GM23338 (cell line): ENCODE measurements around the gene EVI5. TPM values are rescaled to one million over a fixed set of nuclear protein-coding genes. Genes with fewer than 3 reads are reported as not detected.

ENCODE experiments used
- ATAC-seq: fragments of 200-7000 bp; cut with Tn5 transposase; 3 replicates; pipeline ENCODE4 v1.9.1; 2020
- DNase-seq: peaks from one replicate; pipeline ENCODE4 v3.0.0-alpha.2; 2015; ENCODE audit warnings: low spot score
- H2AFZ ChIP-seq: fragments of 200-600 bp; sonication (generic); 2 replicates; pipeline ENCODE4 v1.8.0; 2016; ENCODE audit warnings: antibody characterized with exemption, mild to moderate bottlenecking, moderate library complexity
- H3F3A ChIP-seq: fragments of 200-600 bp; sonication (generic); replicated peaks from 2 replicates; pipeline ENCODE4 v1.8.0; 2017; ENCODE audit warnings: antibody characterized with exemption, mixed run types, low read depth
- H3K27ac ChIP-seq: fragments of 200-600 bp; sonication (generic); 2 replicates; pipeline ENCODE4 v1.6.1; 2016; ENCODE audit warnings: low read depth
- H3K27me3 ChIP-seq: fragments of 200-600 bp; sonication (generic); 2 replicates; pipeline ENCODE4 v1.8.0; 2016; ENCODE audit warnings: mild to moderate bottlenecking, mixed run types, moderate library complexity; ENCODE audit not compliant: insufficient read depth
- H3K36me3 ChIP-seq: fragments of 200-600 bp; sonication (generic); 2 replicates; pipeline ENCODE4 v1.8.0; 2016; ENCODE audit warnings: mild to moderate bottlenecking; ENCODE audit not compliant: insufficient read depth
- H3K4me1 ChIP-seq: fragments of 200-600 bp; sonication (generic); 2 replicates; pipeline ENCODE4 v1.8.0; 2016; ENCODE audit warnings: mild to moderate bottlenecking, moderate library complexity; ENCODE audit not compliant: insufficient read depth
- H3K4me2 ChIP-seq: fragments of 200-600 bp; sonication (generic); 2 replicates; pipeline ENCODE4 v1.7.1; 2017; ENCODE audit warnings: mixed run types
- H3K4me3 ChIP-seq: fragments of 200-600 bp; sonication (generic); 2 replicates; pipeline ENCODE4 v1.6.1; 2016; ENCODE audit warnings: mixed run types
- H3K79me2 ChIP-seq: fragments of 200-600 bp; sonication (generic); replicated peaks from 2 replicates; pipeline ENCODE4 v1.8.0; 2017; ENCODE audit warnings: mild to moderate bottlenecking; ENCODE audit not compliant: insufficient read depth
- H3K9me2 ChIP-seq: fragments of 200-600 bp; sonication (generic); 2 replicates; pipeline ENCODE4 v1.8.0; 2017; ENCODE audit not compliant: insufficient read depth
- H4K20me1 ChIP-seq: fragments of 200-600 bp; sonication (generic); replicated peaks from 2 replicates; pipeline ENCODE4 v1.8.0; 2017; ENCODE audit warnings: mild to moderate bottlenecking; ENCODE audit not compliant: insufficient read depth
- H3K27ac Mint-ChIP-seq: 2 replicates; pipeline ENCODE4 v1.8.0; 2020; ENCODE audit warnings: inconsistent platforms, mild to moderate bottlenecking, moderate library complexity, mixed read lengths
- H3K27me3 Mint-ChIP-seq: 3 replicates; pipeline ENCODE4 v1.8.0; 2022; ENCODE audit warnings: low read depth, mild to moderate bottlenecking, moderate library complexity, mixed read lengths, inconsistent platforms; ENCODE audit not compliant: insufficient read depth, poor library complexity
- H3K36me3 Mint-ChIP-seq: 3 replicates; pipeline ENCODE4 v1.8.0; 2021; ENCODE audit warnings: low read depth, mild to moderate bottlenecking, inconsistent platforms, moderate library complexity, mixed read lengths
- H3K4me1 Mint-ChIP-seq: 3 replicates; pipeline ENCODE4 v1.8.0; 2020; ENCODE audit warnings: mild to moderate bottlenecking, inconsistent platforms, mixed read lengths
- H3K4me3 Mint-ChIP-seq: 3 replicates; pipeline ENCODE4 v1.8.0; 2021; ENCODE audit warnings: moderate library complexity, mild to moderate bottlenecking, inconsistent platforms, mixed read lengths
- H3K9me3 Mint-ChIP-seq: 3 replicates; pipeline ENCODE4 v1.8.0; 2020; ENCODE audit warnings: moderate library complexity, mild to moderate bottlenecking, inconsistent platforms, mixed read lengths
- JUNB ChIP-seq: IDR thresholded peaks from one replicate; pipeline ENCODE4 v1.6.1; 2016; ENCODE audit warnings: antibody characterized with exemption; ENCODE audit not compliant: unreplicated experiment
- REST ChIP-seq: IDR thresholded peaks from one replicate; pipeline ENCODE4 v1.6.1; 2018; ENCODE audit warnings: antibody characterized with exemption; ENCODE audit not compliant: unreplicated experiment
- STAT1 ChIP-seq: IDR thresholded peaks from one replicate; pipeline ENCODE4 v1.6.1; 2016; ENCODE audit warnings: antibody characterized with exemption; ENCODE audit not compliant: unreplicated experiment
- polyA plus RNA-seq: library from polyadenylated mRNA; unstranded; fragments of >200 nt; fragmentation: Nextera tagmentation; extraction: Ambion mirVana; gene quantifications from 2 replicates; pipeline ENCODE4 v1.2.1, GENCODE V29; 2016
- total RNA-seq: library from RNA; depleted of rRNA; stranded (reverse); fragments of >200 nt; shearing (Covaris generic); gene quantifications from 2 replicates; pipeline ENCODE4 v1.2.3, GENCODE V29; 2014
- TF ChIP-seq, protein P1 (sequence below): fragments of 250-450 bp; sonication (Bioruptor Pico); IDR thresholded peaks from 2 replicates; pipeline ENCODE4 v1.5.0; 2020; ENCODE audit warnings: mild to moderate bottlenecking, moderate library complexity
- TF ChIP-seq, protein P2 (sequence below): IDR thresholded peaks from 2 replicates; pipeline ENCODE4 v1.6.1; 2016; ENCODE audit warnings: antibody characterized with exemption

Gene EVI5
- total and polyA plus RNA-seq, 2 experiments from 2014 or later = 15.6 to 24.8 TPM

DNA sequence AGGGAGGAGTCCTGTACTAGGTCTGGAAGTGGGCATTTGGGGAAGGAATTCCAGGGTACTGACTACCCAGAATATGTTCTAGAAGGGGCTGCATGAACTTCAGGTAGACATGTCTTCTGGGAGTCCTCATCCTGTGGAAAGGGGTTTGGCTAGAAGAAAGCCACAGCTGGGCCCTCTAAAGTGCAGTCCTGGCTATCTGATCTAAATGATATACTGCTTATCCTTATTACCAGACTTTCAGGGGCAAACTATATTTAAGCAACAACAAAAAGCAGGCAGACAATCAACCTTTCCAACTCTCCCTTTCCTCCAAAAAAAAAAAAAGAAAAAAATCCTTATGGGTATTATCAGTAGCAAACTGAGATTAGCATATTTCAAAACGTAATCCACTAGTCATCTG is 268.3 kb downstream of the EVI5 start:
- H3K27ac ChIP-seq = no peak overlapping the region
- no peaks in the 10 kb centered on the region for H3K27me3 ChIP-seq
- no peaks in the 10 kb centered on the region for H3K27me3 Mint-ChIP-seq
- H3K4me3 ChIP-seq = no peak overlapping the region
- no peaks in the 10 kb centered on the region for H3K4me1 Mint-ChIP-seq
- no peak overlapping the region for H2AFZ ChIP-seq
- TF ChIP-seq STAT1 = no peak
- TF ChIP-seq JUNB = no peak
- no peak for TF ChIP-seq REST
- TF ChIP-seq, protein P1, sequence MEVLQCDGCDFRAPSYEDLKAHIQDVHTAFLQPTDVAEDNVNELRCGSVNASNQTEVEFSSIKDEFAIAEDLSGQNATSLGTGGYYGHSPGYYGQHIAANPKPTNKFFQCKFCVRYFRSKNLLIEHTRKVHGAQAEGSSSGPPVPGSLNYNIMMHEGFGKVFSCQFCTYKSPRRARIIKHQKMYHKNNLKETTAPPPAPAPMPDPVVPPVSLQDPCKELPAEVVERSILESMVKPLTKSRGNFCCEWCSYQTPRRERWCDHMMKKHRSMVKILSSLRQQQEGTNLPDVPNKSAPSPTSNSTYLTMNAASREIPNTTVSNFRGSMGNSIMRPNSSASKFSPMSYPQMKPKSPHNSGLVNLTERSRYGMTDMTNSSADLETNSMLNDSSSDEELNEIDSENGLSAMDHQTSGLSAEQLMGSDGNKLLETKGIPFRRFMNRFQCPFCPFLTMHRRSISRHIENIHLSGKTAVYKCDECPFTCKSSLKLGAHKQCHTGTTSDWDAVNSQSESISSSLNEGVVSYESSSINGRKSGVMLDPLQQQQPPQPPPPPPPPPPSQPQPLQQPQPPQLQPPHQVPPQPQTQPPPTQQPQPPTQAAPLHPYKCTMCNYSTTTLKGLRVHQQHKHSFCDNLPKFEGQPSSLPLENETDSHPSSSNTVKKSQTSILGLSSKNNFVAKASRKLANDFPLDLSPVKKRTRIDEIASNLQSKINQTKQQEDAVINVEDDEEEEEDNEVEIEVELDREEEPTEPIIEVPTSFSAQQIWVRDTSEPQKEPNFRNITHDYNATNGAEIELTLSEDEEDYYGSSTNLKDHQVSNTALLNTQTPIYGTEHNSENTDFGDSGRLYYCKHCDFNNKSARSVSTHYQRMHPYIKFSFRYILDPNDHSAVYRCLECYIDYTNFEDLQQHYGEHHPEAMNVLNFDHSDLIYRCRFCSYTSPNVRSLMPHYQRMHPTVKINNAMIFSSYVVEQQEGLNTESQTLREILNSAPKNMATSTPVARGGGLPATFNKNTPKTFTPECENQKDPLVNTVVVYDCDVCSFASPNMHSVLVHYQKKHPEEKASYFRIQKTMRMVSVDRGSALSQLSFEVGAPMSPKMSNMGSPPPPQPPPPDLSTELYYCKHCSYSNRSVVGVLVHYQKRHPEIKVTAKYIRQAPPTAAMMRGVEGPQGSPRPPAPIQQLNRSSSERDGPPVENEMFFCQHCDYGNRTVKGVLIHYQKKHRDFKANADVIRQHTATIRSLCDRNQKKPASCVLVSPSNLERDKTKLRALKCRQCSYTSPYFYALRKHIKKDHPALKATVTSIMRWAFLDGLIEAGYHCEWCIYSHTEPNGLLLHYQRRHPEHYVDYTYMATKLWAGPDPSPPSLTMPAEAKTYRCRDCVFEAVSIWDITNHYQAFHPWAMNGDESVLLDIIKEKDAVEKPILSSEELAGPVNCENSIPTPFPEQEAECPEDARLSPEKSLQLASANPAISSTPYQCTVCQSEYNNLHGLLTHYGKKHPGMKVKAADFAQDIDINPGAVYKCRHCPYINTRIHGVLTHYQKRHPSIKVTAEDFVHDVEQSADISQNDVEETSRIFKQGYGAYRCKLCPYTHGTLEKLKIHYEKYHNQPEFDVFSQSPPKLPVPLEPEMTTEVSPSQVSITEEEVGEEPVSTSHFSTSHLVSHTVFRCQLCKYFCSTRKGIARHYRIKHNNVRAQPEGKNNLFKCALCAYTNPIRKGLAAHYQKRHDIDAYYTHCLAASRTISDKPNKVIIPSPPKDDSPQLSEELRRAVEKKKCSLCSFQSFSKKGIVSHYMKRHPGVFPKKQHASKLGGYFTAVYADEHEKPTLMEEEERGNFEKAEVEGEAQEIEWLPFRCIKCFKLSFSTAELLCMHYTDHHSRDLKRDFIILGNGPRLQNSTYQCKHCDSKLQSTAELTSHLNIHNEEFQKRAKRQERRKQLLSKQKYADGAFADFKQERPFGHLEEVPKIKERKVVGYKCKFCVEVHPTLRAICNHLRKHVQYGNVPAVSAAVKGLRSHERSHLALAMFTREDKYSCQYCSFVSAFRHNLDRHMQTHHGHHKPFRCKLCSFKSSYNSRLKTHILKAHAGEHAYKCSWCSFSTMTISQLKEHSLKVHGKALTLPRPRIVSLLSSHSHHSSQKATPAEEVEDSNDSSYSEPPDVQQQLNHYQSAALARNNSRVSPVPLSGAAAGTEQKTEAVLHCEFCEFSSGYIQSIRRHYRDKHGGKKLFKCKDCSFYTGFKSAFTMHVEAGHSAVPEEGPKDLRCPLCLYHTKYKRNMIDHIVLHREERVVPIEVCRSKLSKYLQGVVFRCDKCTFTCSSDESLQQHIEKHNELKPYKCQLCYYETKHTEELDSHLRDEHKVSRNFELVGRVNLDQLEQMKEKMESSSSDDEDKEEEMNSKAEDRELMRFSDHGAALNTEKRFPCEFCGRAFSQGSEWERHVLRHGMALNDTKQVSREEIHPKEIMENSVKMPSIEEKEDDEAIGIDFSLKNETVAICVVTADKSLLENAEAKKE (CRISPR knock-in tag) = no peak
- TF ChIP-seq, protein P2, sequence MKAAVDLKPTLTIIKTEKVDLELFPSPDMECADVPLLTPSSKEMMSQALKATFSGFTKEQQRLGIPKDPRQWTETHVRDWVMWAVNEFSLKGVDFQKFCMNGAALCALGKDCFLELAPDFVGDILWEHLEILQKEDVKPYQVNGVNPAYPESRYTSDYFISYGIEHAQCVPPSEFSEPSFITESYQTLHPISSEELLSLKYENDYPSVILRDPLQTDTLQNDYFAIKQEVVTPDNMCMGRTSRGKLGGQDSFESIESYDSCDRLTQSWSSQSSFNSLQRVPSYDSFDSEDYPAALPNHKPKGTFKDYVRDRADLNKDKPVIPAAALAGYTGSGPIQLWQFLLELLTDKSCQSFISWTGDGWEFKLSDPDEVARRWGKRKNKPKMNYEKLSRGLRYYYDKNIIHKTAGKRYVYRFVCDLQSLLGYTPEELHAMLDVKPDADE = no peak
- H3K9me3 Mint-ChIP-seq = no peaks in the 10 kb centered on the region
- no peaks in the 10 kb centered on the region for H3K36me3 Mint-ChIP-seq
- no peaks in the 10 kb centered on the region for H3K79me2 ChIP-seq
- H3K4me3 Mint-ChIP-seq = no peak overlapping the region
- H3K4me2 ChIP-seq = no peak overlapping the region
- ATAC-seq (no peak), DNase-seq (no peak)
- no peaks in the 10 kb centered on the region for H3K4me1 ChIP-seq
- no peaks in the 10 kb centered on the region for H3F3A ChIP-seq
- H3K36me3 ChIP-seq = no peaks in the 10 kb centered on the region
- no peak overlapping the region for H3K27ac Mint-ChIP-seq
- H3K9me2 ChIP-seq = no peaks in the 10 kb centered on the region
- H4K20me1 ChIP-seq = no peaks in the 10 kb centered on the region
